ENCODE measurements around the gene APPL2. TPM values are rescaled to one million over a fixed set of nuclear protein-coding genes. Genes with fewer than 3 reads are reported as not detected.

The APPL2 gene
- total RNA-seq, 6 experiments from 2014 or later, result 67.9 to 98.4 (median 87.8) TPM

DNA sequence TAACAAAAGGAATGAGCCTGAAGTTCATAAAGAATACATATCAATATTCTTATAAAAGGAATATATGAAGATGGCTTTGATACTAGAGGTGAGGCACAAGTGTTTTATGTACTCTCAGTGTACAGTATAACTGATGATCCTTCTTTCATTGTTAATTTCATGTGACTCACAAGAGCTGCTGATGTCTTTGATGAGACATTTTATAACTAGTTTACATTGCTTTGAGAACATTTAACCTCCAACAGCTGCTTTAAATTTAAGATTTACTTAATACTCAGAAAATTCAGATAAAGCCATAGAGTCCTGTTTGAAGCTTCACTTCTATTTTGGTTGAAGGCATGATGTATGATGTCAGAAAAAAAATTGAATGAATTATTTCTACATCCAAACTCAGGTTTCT, 68.6 kb downstream of the APPL2 start:
- peaks cover 18% of the 10 kb centered on the region for H3K36me3 Mint-ChIP-seq (ENCODE audit: low read depth)
- DNase-seq, result no peak
- TF ChIP-seq, protein P1, sequence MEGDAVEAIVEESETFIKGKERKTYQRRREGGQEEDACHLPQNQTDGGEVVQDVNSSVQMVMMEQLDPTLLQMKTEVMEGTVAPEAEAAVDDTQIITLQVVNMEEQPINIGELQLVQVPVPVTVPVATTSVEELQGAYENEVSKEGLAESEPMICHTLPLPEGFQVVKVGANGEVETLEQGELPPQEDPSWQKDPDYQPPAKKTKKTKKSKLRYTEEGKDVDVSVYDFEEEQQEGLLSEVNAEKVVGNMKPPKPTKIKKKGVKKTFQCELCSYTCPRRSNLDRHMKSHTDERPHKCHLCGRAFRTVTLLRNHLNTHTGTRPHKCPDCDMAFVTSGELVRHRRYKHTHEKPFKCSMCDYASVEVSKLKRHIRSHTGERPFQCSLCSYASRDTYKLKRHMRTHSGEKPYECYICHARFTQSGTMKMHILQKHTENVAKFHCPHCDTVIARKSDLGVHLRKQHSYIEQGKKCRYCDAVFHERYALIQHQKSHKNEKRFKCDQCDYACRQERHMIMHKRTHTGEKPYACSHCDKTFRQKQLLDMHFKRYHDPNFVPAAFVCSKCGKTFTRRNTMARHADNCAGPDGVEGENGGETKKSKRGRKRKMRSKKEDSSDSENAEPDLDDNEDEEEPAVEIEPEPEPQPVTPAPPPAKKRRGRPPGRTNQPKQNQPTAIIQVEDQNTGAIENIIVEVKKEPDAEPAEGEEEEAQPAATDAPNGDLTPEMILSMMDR (IDR thresholded peaks at IDR 0.05), result no peak
- H3K4me3 Mint-ChIP-seq, result no peak overlapping the region
- no peaks in the 10 kb centered on the region for H3K9me3 Mint-ChIP-seq
- H3K27me3 Mint-ChIP-seq (ENCODE audit: insufficient read depth), result 0 out of 2 replicates have a peak, but pooled peaks cover 2% of the 10 kb centered on the region
- no peak overlapping the region for H3K27ac Mint-ChIP-seq
- peaks cover 34% of the 10 kb centered on the region for H3K4me1 Mint-ChIP-seq (ENCODE audit: low read depth)

DNA sequence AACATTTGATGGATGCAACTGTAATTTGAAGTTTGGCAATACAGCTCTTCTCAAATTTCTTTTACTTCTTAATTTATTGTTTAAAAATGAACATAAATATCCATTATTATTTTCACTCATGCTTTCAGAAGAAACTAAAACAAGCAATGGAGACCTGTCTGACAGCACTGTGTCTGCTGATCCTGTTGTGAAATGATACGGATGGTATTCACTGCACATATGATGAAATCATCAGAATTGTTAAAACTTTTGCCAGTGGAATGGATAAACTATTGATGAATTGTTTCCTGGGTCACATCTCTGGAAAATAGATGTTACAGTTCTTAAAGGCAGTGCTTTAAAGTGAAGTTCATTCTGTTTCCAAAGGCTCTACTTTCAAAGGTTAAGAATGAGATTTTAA, 69.2 kb downstream of the APPL2 start:
- peaks cover 34% of the 10 kb centered on the region for H3K4me1 Mint-ChIP-seq (ENCODE audit: low read depth)
- peak overlapping the region; percentile 45; the same call in 1 of the 2 replicates for H3K27ac Mint-ChIP-seq
- TF ChIP-seq, protein P1 (IDR thresholded peaks at IDR 0.05), result no peak
- H3K9me3 Mint-ChIP-seq, result no peaks in the 10 kb centered on the region
- no peak for DNase-seq
- H3K27me3 Mint-ChIP-seq (ENCODE audit: insufficient read depth), result 0 out of 2 replicates have a peak, but pooled peaks cover 2% of the 10 kb centered on the region
- H3K4me3 Mint-ChIP-seq, result no peak overlapping the region
- peaks cover 23% of the 10 kb centered on the region for H3K36me3 Mint-ChIP-seq (ENCODE audit: low read depth)

DNA sequence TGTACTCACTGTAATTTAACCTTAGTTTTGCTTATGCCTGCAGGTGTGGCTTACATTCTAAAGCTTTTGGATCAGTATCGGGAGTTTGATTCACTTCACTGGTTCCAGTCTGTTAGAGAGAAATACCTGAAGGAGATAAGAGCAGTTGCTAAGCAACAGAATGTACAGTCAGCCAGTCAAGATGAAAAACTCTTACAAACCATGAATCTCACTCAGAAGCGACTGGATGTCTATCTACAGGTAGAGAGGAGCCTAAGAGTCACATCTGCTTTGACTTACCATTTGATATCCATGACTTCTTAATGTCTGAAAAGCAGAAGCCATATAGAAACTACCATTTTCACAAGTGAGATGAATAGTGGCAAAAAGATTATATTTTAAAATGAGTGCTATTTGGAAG, 71.9 kb downstream of the APPL2 start:
- H3K4me1 Mint-ChIP-seq (ENCODE audit: low read depth), result peaks cover 17% of the 10 kb centered on the region
- H3K4me3 Mint-ChIP-seq, result no peak overlapping the region
- TF ChIP-seq, protein P1 (IDR thresholded peaks at IDR 0.05), result no peak
- H3K9me3 Mint-ChIP-seq, result no peaks in the 10 kb centered on the region
- DNase-seq, result no peak
- 0 out of 2 replicates have a peak, but pooled peaks cover 2% of the 10 kb centered on the region for H3K27me3 Mint-ChIP-seq (ENCODE audit: insufficient read depth)
- H3K27ac Mint-ChIP-seq, result no peak overlapping the region
- peaks cover 28% of the 10 kb centered on the region for H3K36me3 Mint-ChIP-seq (ENCODE audit: low read depth)

DNA sequence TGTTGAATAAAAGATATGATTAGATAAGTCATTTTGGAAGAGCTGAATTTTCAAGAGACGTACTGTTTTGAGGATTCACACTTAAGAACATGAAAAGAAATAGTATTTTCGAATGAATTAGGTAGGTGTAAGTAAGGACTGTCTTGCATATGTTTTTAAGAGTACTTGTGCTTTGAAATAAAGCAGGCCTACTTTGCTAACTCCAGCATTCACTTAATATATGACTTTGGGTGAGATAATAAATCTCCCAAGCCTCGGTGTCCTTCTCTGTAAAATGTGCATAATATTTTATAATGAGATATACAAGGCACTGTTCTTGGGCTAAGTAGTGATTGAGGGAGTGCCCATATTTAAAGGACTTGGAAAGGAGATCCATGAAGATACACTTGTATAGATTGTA, 73.8 kb downstream of the APPL2 start:
- H3K36me3 Mint-ChIP-seq (ENCODE audit: low read depth), result peaks cover 30% of the 10 kb centered on the region

DNA sequence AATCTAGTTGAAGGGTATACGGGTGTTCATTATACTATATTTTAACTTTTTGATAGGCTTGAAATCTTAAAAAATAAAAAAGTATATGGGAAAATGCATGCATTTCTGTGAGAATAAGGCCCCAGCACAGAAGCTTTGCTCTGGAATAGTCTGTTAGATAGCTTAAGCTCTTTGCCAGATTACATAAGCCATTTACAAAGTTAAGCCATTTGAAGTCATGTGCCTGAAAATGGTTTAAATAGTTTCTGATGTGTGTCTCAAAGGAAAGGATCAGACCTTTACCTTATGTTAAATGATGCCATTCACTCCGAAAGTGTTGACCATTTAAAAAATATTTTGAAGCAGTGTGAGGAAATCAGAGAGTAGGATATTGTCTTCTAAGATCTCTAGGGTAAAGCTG, 77.1 kb downstream of the APPL2 start:
- Mint-ChIP-seq H3K27ac (no peak overlapping the region), H3K9me3 (no peaks in the 10 kb centered on the region), H3K27me3 (ENCODE audit: insufficient read depth) (0 out of 2 replicates have a peak, but pooled peaks cover 2% of the 10 kb centered on the region), H3K36me3 (ENCODE audit: low read depth) (peaks cover 40% of the 10 kb centered on the region), H3K4me1 (ENCODE audit: low read depth) (peaks cover 4% of the 10 kb centered on the region; the same call in 1 of the 2 replicates), H3K4me3 (no peak overlapping the region)
- DNase-seq, result no peak
- TF ChIP-seq, protein P1 (IDR thresholded peaks at IDR 0.05), result no peak

More for the DNA sequence above, 73.8 kb downstream of the APPL2 start:
- Mint-ChIP-seq H3K4me1 (ENCODE audit: low read depth) (peaks cover 12% of the 10 kb centered on the region), H3K27me3 (ENCODE audit: insufficient read depth) (0 out of 2 replicates have a peak, but pooled peaks cover 2% of the 10 kb centered on the region), H3K27ac (no peak overlapping the region), H3K9me3 (no peaks in the 10 kb centered on the region), H3K4me3 (no peak overlapping the region)
- TF ChIP-seq, protein P1 (IDR thresholded peaks at IDR 0.05), result no peak
- no peak for DNase-seq

DNA sequence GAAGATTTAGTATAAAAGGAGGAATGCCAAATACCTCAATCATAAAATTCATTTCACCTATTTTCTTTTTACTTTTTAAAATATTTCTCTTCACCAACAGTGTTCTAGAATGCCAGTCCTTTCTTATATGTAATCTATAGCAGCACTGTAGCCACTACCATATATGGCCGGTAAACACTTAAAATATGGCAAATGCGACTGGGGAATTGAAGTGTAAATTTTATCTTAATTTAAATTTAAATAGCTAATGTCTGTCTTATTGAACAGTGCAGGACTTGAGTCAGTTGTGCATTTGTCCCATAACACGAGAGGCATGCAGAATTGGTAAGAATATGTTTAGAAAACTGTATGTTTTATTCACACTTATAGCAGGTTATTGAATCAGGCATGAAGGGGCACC, 78.4 kb downstream of the APPL2 start:
- Mint-ChIP-seq H3K4me3 (no peak overlapping the region), H3K4me1 (ENCODE audit: low read depth) (no peaks in the 10 kb centered on the region), H3K9me3 (no peaks in the 10 kb centered on the region), H3K36me3 (ENCODE audit: low read depth) (peaks cover 30% of the 10 kb centered on the region), H3K27me3 (ENCODE audit: insufficient read depth) (no peaks in the 10 kb centered on the region), H3K27ac (no peak overlapping the region)
- no peak for DNase-seq
- TF ChIP-seq, protein P1 (IDR thresholded peaks at IDR 0.05), result no peak
